Smooth muscle cell (in vitro differentiated cells): ENCODE data around the gene DIP2A. TPM values are rescaled to one million over a fixed set of nuclear protein-coding genes. Genes with fewer than 3 reads are reported as not detected.

ENCODE experiments used
- DNase-seq: peaks from one replicate; lab custom pipeline; 2025; ENCODE audit not compliant: unreplicated experiment; lab: John Stamatoyannopoulos, UW
- H2AFZ ChIP-seq: fragments of 200-600 bp; sonication (generic); 2 replicates; pipeline ENCODE4 v1.6.0; 2016; ENCODE audit warnings: antibody characterized with exemption, low read depth, mild to moderate bottlenecking
- H3F3A ChIP-seq: fragments of 200-600 bp; sonication (generic); 2 replicates; pipeline ENCODE4 v1.6.0; 2017; ENCODE audit warnings: antibody characterized with exemption, low read depth
- H3K27ac ChIP-seq: fragments of 200-600 bp; sonication (generic); 2 replicates; pipeline ENCODE4 v1.5.1; 2016; ENCODE audit warnings: low read depth, mild to moderate bottlenecking
- H3K27me3 ChIP-seq: fragments of 200-600 bp; sonication (generic); 2 replicates; pipeline ENCODE4 v1.6.1; 2016; ENCODE audit warnings: low read depth, mild to moderate bottlenecking
- H3K36me3 ChIP-seq: fragments of 200-600 bp; sonication (generic); 2 replicates; pipeline ENCODE4 v1.5.1; 2016; ENCODE audit warnings: low read depth
- H3K4me1 ChIP-seq: fragments of 200-600 bp; sonication (generic); 2 replicates; pipeline ENCODE4 v1.5.1; 2016; ENCODE audit warnings: low read depth
- H3K4me2 ChIP-seq: fragments of 200-600 bp; sonication (generic); 2 replicates; pipeline ENCODE4 v1.6.0; 2016; ENCODE audit warnings: mild to moderate bottlenecking
- H3K4me3 ChIP-seq: fragments of 200-600 bp; sonication (generic); 2 replicates; pipeline ENCODE4 v1.5.1; 2016; ENCODE audit warnings: mild to moderate bottlenecking
- H3K79me2 ChIP-seq: fragments of 200-600 bp; sonication (generic); 2 replicates; pipeline ENCODE4 v1.6.0; 2016; ENCODE audit warnings: low read depth, mild to moderate bottlenecking
- H3K9ac ChIP-seq: fragments of 200-600 bp; sonication (generic); 2 replicates; pipeline ENCODE4 v1.6.0; 2016; ENCODE audit warnings: low read depth
- H3K9me3 ChIP-seq: fragments of 200-600 bp; sonication (generic); replicated peaks from 2 replicates; pipeline ENCODE4 v1.5.1; 2016; ENCODE audit warnings: low read depth
- H4K20me1 ChIP-seq: fragments of 200-600 bp; sonication (generic); 2 replicates; pipeline ENCODE4 v1.6.0; 2016; ENCODE audit warnings: low read depth
- WGBS: methylation state at CpG from one replicate; pipeline ENCODE4 v1.1.7; 2016; ENCODE audit warnings: low lambda C conversion rate; 5-methylcytosine and 5-hydroxymethylcytosine counted together
- polyA plus RNA-seq: library from polyadenylated mRNA; unstranded; fragments of >200 nt; fragmentation: Nextera tagmentation; extraction: Ambion mirVana; gene quantifications from 2 replicates; pipeline ENCODE4 v1.2.1, GENCODE V29; 2016
- total RNA-seq: library from RNA; depleted of rRNA; stranded (reverse); fragments of >200 nt; gene quantifications from 2 replicates; pipeline ENCODE4 v1.2.3, GENCODE V29; 2014
- TF ChIP-seq, protein P1 (sequence below): fragments of 200-600 bp; sonication (generic); IDR thresholded peaks from 2 replicates; pipeline ENCODE4 v1.5.1; 2017; ENCODE audit warnings: borderline replicate concordance, mild to moderate bottlenecking, antibody characterized with exemption; ENCODE audit not compliant: insufficient read depth, poor library complexity, severe bottlenecking

DIP2A gene
- total and polyA plus RNA-seq, 2 experiments from 2014 or later, result 11.5 to 24.8 TPM

DNA sequence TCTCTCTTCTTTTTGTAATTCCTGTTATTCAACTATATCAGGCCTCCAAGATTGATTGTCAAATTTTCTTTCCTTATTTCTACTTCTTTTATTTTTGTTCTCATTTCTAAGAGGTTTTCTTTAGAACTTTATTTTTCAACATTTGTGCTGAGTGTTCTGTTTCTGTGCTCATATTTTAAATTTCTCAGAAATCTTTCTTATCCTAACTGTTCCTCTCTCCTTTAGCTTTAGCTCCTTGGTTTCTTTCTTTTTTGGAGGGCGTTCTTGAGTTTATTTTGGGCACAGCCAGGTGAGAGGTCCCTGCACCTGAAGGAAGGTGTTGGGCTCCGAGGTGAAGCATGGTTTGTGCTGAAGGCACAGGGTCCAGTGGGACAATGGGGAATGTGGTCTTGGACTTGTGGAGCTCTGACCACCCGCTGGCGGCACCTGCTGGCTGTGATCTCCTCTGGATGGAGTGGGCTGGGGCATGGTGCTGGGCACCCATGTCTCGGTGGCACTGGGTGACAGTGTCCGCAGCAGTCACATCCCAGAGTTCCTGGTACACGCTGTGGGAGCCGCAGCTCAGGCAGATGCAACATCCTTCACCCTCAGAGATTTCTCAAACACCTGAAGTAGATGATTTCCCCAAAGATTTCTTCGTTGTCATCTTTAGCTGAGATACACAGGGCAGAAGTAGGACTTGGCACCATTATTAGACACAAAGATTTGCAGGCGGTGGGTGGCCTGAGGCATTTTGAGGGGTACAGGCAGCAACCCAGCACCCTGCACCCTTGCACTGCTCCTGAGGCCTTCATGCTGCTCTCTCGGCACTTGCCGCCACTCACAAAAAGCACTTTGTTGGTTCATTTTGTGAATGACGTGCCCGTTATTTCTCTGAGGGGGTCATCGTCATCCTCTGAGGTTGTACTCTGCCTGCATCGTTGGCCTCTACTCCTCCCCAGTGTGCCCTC, 38.2 kb upstream of the DIP2A start:
- Histone ChIP-seq H3K9ac (no peak overlapping the region), H4K20me1 (no peaks in the 10 kb centered on the region), H2AFZ (no peak overlapping the region), H3K27ac (no peak overlapping the region), H3K36me3 (no peaks in the 10 kb centered on the region), H3K4me3 (no peak overlapping the region), H3K9me3 (no peaks in the 10 kb centered on the region), H3F3A (no peaks in the 10 kb centered on the region), H3K4me2 (no peak overlapping the region), H3K4me1 (no peaks in the 10 kb centered on the region), H3K79me2 (no peaks in the 10 kb centered on the region), H3K27me3 (no peaks in the 10 kb centered on the region)
- DNase-seq, result no peak
- TF ChIP-seq, protein P1, sequence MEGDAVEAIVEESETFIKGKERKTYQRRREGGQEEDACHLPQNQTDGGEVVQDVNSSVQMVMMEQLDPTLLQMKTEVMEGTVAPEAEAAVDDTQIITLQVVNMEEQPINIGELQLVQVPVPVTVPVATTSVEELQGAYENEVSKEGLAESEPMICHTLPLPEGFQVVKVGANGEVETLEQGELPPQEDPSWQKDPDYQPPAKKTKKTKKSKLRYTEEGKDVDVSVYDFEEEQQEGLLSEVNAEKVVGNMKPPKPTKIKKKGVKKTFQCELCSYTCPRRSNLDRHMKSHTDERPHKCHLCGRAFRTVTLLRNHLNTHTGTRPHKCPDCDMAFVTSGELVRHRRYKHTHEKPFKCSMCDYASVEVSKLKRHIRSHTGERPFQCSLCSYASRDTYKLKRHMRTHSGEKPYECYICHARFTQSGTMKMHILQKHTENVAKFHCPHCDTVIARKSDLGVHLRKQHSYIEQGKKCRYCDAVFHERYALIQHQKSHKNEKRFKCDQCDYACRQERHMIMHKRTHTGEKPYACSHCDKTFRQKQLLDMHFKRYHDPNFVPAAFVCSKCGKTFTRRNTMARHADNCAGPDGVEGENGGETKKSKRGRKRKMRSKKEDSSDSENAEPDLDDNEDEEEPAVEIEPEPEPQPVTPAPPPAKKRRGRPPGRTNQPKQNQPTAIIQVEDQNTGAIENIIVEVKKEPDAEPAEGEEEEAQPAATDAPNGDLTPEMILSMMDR, result no peak
- 97% methylated on average over 16 of the region's 16 CpGs for WGBS

DNA sequence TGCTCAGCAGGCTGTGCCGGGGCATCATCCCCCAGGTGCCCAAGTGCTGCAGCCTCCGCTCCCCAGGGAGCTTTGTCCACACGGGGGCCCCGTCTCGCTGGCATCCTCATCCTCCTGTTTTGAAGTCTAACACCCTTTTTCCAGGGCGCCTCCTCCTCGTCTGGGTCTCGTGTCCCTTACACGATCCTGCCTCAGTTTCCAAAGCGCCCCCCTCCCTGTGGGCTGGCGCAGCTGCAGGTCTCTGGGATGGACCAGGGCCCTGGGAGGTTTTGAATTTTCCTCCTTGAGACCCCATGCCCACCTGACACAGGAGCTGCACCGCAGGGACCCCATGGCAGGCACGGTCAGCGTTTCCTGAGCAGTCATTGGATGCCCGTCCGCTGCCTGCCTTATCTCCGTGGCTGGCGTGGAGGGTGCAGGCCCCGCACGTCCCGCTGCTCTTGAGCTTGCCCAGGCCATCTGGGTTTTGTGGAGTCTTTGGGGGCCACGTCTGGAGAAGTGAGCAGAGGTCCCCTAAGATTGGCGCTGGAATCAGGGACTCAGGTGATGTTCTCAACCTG, 37.4 kb upstream of the DIP2A start:
- no peaks in the 10 kb centered on the region for H3K9me3 ChIP-seq
- no peaks in the 10 kb centered on the region for H3K36me3 ChIP-seq
- H3K4me2 ChIP-seq, result no peak overlapping the region
- H2AFZ ChIP-seq, result no peak overlapping the region
- WGBS, result 94% methylated on average over 23 of the region's 23 CpGs
- DNase-seq, result no peak
- H3K4me1 ChIP-seq, result no peaks in the 10 kb centered on the region
- H4K20me1 ChIP-seq, result no peaks in the 10 kb centered on the region
- TF ChIP-seq, protein P1, result no peak
- no peaks in the 10 kb centered on the region for H3F3A ChIP-seq
- no peak overlapping the region for H3K4me3 ChIP-seq
- no peak overlapping the region for H3K9ac ChIP-seq
- H3K27ac ChIP-seq, result no peak overlapping the region
- H3K79me2 ChIP-seq, result no peaks in the 10 kb centered on the region
- H3K27me3 ChIP-seq, result no peaks in the 10 kb centered on the region

DNA sequence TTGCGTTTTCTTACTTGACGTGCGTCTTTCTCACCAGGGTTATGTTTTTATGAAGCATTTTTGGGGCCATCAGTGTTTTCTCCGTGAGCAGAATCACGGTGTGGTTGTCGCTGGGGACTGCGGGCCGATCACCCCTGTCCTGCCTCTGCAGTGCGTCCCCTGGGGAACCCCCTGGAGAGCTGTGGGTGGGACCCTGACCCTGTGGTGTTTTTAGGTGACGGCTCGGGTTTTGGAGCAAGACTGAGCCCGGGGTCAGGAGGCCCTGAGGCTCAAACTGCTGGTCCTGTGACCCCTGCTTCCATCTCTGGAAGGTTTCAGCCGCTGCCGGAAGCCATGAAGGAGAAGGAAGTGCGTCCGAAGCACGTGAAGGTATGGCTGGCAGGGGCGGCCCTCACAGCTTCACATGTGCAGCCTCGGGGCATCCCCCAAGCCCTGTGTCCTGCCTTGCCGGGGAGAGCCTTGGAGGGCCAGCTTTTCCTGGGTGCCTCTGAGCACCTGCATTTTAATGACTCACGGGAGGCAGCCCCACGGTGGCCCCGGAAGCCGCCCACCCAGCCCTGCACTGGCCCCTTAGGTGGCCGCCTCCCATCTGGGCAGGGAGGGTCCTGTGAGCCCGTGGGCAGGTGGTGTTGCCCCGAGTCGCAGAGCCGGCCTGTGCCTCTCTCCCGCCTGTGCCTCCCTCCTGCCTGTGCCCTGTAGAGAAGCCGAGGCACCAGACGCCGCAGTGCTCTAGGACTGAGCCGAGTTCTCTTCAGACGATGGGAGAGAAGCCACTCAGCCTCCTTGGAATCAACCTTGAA, 36.7 kb upstream of the DIP2A start:
- WGBS, result 95% methylated on average over 35 of the region's 35 CpGs
- no peak for DNase-seq
- H3K9ac ChIP-seq, result no peak overlapping the region

More for the DNA sequence above, 36.7 kb upstream of the DIP2A start:
- no peaks in the 10 kb centered on the region for H3K9me3 ChIP-seq
- no peaks in the 10 kb centered on the region for H3F3A ChIP-seq
- TF ChIP-seq, protein P1, result no peak
- no peak overlapping the region for H2AFZ ChIP-seq
- no peak overlapping the region for H3K4me3 ChIP-seq
- no peaks in the 10 kb centered on the region for H3K36me3 ChIP-seq
- no peaks in the 10 kb centered on the region for H3K27me3 ChIP-seq
- no peak overlapping the region for H3K27ac ChIP-seq
- no peak overlapping the region for H3K4me2 ChIP-seq
- H4K20me1 ChIP-seq, result no peaks in the 10 kb centered on the region
- H3K4me1 ChIP-seq, result no peaks in the 10 kb centered on the region
- H3K79me2 ChIP-seq, result no peaks in the 10 kb centered on the region
